GM18870 (cell line): ENCODE results near the gene EGFLAM.
"Not testable (repeated sequence)": the region's sequence is repeated elsewhere in the genome, so short reads cannot be mapped to it uniquely, and the experiment has no call there.

Source experiments
- ATAC-seq: cut with Tn5 transposase; IDR thresholded peaks from one replicate; pipeline ENCODE4 v1.9.1; 2021; ENCODE audit warnings: moderate library complexity; ENCODE audit not compliant: unreplicated experiment

The EGFLAM gene

DNA sequence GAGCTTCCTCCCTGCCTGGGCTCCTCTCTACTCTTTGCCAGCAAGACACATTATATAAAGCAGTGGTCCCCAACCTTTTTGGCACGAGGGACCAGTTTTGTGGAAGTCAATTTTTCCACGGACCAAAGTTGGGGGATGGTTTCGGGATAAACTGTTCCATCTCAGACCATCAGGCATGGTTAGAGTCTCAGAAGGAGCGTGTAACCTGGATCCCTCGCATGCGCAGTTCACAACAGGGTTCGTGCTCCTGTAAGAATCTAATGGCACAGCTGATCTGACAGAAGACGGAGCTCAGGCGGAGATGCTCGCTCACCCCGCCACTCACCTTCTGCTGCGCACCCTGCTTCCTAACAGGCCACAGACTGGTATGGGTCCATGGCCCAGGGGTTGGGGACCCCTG is 155.3 kb downstream of the EGFLAM start:
- no peak for ATAC-seq

DNA sequence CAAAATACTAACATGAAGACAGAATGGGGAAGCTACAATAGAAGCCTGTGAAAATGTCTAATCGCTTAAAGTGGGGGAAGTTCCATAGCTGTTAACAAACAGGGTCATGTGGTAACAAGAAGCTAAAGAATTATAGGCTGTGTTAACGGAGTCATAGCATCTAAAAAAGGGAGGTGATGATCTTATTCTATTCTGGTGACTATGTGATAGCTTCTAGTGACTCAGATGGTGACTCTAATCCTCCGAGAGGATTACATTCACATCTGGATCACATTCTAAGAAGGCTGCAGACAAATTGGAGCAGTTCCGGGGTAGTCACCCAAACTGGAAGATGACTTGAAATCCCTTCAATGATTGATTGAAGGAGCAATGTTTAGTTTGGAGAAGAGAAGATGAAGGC is 156.0 kb downstream of the EGFLAM start:
- no peak for ATAC-seq

DNA sequence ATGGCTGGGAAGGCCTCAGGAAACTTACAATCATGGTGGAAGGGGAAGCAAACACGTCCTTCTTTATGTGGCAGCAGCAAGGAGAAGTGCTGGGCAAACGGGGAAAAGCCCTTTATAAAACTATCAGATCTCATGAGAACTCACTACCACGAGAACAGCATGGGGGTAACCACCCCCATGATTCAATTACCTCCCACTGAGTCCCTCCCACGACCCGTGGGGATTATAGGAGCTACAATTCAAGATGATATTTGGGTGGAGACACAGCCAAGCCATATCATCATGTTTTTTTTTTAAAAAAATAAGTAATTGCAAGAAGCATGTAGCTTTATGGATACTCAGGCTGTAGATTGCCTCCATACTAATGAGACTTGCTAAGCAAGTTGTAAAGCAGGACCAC is 157.4 kb downstream of the EGFLAM start:
- not testable (repeated sequence) for ATAC-seq

DNA sequence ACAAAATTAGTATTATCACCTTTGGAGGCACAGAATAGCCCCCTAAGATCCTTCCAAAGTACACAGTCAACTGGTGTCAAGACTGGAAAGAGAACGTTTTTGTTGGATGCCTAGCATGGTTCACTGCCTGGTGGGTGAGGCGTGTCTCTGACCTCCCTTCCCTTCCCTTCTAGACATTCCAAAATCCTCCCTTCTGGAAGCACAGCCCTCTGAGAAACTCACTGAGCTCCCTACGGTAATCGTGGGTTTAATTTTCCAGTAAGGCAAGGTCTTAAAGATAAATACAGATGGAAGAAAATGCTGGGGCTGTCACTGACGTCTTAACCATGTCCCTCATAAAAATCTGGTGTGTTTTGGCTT is 159.3 kb downstream of the EGFLAM start:
- no peak for ATAC-seq

DNA sequence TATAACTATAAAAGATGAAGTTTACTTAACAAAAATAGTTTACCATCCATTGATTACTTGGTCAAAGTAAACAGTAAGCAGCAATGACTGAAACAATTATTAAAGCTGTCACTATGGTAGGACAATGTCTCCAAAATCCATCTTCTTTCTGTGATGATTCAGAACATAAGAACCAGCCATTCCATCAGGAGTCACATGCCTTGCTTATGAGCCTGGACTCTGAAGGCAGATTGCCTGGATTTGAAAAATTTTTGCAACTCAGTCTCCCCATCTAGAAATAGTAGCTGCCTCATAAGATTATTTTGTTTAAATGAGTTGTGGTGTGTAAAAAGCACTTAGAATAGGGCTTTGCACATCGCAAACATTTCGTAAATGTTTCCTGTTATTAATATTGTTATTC is 161.9 kb downstream of the EGFLAM start:
- ATAC-seq: no peak

DNA sequence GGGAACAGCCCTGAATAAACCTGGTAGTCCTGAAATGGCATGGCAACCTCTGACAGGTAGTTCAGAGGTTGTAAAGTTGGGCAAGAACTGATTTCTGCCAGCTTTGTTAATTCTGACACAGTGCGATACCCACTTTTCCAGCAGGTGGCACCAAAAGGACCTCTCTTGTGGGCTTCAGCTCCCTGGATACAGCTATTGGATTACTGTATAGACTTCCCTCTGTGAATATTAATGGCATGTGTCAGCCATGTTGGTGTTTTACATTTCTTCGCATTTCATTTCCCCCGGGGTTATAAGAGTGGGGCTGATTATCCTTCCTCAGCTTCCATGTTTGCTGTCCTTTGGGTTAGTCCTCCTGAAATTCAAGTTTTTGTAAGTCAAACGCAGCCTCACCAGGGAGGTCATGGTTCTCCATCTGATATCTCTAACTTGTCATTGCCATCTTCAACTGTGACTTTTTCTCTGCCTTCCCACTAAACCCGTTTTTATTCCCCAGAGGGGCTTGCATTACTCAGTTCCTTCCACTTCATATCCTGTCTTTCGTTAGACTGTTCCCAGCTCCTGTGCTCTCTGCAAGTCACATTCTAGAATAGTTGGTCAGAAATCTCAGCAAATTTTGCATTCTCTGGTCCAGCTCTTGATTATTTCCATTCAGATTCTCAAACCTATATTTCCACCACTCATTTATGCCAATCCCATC is 162.5 kb downstream of the EGFLAM start:
- ATAC-seq: peak; percentile 52

DNA sequence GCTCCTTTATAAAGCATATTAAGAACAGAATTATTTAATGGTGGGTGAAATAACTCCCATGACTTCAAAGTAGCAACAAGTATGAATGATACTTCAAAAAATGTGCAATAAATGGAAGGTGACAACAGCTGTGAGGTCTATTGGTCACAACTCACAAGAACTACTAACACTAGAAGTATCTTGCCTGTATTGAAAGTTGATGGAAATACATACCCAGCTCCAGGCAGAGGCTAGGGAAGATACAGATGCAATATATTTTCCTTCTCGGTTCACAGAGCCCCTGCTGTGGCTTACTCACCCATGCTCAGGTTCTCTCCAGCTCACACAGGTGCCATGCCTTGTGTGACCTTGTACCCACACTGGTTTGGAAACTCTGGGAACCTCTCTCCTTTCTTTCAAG is 164.3 kb downstream of the EGFLAM start:
- ATAC-seq: no peak

DNA sequence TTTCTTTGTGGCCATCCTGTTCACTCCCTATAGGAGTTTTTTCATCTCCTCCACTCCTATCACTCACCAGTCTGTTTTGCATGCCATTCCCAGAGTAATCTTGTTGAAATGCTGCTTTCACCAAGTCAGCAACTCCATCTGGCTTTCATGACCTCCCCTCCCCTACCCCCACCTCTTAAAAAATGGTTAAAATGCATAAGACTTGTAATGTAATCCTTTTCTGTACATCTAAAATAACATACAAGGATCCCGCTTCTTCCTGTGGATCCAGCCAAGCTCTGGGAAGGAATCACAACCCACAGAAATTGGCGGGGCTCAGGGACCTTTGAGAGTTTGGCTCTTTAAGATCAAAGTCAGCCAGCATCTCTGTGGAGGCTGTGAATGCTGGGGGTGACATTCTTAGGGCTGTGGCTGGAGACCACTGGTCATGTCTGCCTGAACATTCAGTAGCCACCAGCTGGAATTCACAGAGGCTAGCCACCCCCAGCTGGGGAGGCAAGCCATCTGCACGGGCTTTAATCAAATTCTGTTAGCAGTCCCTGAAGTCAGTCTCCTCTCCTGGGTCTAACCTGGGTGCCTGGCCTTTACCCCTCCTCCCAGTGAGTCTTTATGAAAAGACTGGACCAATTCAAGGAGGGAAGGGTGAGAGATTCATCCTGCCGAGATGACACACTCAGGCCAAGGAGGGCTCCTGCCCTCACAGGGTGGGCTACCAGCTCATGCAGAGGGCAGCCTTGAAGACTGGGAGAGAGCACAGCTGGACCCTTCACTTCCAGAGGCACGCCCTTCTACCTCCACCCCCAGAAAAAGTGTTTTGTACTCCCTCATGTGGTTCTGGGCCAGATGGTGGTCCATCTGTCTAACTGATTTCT is 165.2 kb downstream of the EGFLAM start:
- no peak for ATAC-seq

DNA sequence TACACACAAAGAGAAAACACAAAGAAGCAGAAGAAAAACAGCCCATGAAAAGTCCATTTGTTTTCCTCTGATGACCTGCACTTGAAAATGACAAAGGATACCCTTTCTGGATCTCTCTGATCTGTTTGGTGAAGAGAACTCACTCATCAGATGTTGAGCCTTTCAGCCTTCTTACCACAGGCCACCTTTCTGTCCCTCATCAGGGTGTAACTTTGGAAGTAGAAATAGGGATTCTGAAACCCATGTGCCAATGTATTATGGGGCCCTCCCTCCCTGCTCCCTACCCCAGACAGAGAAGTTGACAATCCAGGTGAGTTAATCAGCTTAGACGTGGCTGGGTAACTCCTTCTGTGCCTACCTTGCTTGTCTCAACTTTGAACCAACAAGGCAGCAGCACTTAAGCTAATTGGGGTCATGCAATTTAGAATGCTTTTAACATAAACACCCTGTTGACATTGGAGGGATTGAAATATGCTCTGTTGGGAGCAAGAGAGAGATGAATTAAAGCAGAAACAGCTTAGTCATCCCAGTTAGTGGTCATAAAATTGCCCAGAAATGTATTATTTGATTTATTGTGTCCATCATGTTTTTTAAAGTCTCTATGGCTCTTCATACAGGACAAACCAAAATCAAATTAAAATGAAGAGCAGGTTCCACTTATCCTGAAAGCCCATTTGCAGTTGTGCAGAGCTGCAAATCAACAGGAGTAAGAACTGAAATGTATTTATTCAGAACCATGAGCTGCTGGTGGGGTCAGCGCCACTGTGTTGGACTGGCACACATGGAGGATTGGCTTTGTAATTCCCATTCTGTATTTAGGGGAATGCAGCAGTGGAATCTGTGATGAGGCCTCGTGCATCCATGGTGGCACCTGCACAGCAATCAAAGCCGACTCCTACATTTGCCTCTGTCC is 166.0 kb downstream of the EGFLAM start:
- ATAC-seq: no peak

DNA sequence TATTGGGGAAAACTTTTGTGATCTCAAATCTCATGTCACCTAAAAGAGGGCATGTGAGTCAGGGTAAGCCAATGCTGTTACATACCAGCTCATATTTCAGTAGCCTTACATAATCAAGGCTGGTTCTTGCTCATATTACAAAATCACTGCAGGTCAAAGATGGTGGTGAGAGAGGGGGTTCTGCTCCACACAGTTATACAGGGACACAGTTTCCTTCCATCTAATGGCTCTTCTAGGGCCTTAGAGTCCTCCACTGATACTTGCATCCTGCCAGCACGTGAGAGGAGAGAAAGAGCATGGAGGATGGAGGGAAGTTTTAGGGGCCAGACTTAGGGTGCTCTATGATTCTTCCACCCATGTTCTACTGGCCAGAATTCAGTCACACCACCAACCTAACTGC is 168.1 kb downstream of the EGFLAM start:
- ATAC-seq: no peak

DNA sequence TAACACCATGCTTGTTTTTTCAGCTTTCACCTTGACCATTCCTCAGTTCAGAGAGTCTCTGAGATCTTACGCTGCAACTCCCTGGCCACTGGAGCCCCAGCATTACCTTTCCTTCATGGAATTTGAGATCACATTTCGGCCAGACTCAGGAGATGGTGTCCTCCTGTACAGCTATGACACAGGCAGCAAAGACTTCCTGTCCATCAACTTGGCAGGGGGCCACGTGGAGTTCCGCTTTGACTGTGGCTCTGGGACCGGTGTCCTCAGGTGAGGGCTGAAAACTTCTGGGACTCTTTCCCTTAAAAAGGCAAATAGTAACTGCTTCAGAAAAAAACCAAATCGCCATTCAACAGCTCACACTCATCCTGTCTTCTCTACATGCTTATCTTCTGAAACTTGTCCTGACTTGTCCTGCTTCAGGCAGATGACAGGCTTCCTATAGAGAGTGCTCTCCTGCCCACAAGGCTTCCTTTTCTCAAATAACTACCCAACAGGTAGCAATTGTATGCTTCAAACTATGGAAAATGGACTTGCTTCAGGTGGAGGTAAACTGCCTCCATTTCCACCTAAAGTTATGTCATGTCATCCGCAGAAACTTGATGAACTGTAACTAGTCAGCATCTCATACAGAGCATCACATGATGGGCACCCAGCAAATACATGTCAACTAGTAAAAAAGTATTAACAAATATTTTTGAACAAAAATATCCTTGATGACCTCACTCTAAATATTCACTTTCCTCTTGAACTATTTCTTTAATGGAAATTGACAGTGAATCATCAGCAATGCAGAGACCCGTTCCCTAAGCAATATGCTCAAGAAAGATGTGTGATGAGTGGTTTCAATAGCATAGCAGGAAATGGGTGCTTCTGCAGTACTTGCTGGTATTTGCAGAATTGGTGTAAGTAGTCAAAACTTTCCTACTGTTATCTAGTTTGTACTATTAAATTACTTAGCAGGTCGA is 168.9 kb downstream of the EGFLAM start:
- no peak for ATAC-seq

DNA sequence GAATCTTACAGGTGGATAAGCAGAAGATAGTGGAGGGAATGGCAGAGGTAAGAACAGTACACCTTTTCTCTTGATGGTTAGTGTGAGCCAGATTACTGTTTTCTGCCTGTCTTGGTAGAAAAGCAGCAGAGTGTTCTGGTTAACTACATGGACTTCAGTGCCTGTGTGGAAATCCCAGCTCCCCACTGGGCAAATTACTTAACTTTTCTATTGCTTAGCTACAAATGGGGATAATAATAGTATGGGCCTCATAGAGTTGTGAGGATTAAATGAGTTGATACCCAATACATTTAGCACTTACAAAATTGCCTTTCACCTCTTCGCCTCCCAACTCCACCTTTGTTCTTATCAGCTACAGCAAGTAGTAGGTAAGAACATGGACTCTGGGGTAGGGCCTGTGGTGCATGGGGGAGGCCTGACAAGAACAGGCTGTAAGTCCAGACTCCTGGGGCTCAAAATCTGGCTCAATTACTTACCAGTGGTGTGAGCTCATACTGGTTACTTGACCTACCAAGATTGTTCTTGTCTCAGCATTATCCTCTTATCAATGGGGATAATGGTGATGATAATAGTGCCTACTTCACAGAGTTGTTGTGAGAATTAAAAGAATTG is 173.0 kb downstream of the EGFLAM start:
- ATAC-seq: no peak

DNA sequence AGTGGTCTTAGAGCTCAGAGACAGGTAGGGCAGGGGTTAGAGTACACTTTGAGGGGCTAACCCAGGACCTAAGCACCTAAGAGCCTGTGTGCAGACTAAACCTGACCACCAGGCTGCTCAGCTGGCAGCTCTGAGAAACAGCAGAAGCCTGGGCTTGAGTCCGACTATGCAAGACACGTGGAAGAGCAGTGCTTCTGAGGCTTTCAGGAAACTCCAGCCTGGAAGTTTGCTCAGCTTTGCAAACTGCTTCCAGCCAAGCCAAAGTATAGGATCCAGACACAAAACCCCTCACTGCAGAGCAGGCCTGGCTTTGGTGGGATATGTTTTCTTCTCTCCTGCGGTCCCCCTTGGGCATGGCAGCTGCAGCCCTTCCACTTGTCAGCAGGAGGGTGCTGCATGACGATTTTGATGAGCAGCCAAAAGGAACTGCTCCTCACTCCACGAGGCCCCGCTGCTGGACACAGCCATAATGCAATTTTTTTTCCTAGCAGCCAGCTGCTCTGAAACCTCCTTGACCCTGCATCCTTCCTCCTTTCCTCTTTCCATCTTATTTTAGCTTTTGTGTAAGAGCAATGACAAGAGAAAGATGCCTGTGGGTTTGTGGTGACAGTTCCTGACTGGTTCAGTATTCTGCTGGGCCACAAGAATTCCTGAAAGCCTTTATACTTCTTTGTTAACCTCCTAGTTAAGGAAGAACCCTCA is 175.0 kb downstream of the EGFLAM start:
- no peak for ATAC-seq

DNA sequence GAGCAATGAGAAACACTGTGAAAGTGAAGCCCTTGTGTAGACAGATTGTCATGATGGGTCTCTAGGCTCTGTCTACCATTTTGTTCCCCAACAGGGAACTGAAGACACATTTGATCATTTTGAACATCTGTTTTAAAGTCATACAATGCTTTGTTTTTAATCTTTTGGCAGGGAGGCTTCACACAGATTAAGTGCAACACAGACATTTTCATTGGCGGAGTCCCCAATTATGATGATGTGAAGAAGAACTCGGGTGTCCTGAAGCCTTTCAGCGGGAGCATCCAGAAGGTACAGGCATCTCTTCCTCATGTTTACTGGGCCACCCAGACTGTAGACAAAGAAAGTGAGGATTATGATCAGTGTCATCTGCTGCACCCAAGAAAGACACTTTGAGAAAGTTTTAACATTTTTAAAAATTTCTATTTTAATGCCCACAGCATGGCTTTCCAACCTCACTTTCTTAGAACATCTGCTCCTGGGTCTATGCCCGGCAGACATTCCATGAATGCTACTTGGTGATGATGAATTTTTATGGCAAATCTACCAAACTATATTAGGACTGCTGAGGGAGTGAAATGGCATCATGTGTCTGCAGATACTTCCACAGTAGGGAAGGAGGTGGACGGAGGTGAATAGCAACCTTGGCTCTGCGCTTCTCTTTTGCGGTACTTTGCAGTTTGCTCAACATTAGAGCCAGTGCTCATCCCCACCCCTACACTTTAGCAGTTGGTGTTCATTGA is 176.8 kb downstream of the EGFLAM start:
- ATAC-seq: no peak

DNA sequence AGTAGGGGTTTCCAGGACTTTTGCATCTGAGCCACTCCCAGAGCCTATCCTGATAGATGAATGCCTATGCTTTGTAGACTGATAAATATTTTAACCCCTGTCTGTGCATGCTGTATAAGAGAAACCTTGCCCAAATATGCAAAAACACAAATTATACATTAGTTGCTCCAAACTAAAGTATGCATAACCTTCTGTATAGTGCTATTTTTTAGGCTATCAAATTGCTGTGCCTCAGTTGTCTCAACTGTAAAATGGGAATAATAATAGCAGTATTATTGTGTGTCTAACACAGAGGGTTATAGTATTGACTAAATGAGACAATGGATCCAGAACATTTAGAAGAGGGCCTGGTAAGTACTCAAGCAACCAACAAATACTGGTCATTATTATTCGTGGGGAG is 180.4 kb downstream of the EGFLAM start:
- no peak for ATAC-seq

DNA sequence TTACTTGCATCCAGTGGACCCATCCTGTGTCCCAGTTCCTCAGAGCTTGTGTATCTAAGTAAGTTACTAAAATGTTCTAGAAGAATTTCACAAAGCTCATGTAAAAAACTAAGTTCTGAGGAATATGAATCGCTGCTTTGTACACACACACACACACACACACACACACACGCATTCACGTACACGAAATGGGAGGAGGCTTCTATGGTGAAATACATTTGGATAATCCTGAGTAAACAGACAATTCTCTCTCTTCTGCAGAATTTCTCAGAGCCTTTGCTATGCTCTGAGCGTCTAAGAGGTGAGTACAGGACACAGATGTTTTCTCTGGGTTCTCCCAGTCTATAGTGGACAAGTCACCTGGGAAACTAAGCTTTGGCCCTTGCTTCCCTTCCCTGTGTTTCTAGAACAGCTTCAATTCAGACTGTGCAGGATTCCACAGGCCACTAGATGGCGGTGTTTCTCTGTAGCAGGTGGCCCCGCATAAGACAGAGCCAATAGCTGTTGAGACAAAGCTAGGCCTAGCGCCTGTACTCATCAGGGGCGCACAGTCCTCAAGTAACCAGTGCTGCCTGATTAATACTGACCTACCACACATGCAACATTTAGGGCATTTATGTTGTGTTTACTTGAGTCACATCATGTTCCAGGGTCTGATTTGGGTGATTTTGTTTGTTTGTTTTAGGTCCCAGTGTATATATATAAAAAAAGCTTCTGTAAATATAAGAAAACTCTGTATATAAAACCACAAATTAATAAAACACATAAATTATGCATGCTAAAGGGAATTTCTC is 183.3 kb downstream of the EGFLAM start:
- peak; percentile 98 for ATAC-seq

DNA sequence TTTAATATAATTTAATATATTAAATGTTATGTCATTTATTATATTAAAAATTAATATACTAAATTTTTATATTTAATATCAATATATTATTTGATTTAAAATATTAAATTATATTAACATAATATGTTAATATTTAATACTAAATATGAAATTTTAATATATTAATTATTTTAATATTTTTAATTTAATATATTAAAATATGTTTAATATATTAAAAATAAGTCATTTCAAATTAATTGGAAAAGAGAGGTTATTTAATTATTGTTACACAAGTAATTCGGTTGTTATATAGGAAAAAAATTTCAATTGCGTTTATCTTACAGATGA is 183.9 kb downstream of the EGFLAM start:
- ATAC-seq: no peak

DNA sequence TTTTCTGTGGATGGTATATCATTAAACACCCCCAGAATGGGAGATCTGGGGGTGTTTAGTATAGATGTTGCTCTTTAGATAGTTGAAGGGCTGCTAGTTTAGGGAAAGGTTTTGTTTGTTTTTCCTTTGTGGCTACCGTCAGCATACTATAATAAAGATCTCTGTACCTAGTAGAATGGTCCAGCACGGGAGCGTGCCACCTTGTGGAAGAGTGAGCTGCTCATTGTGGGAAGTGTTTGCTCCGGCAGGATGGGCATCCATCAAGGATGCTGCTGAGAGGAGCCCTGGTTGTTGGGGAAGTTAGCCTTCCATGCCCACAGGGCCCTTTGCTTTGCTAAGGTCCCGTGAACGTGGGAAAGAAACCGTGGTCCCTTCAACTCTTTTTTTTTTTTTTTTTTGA is 185.0 kb downstream of the EGFLAM start:
- ATAC-seq: no peak
